Frontal cortex (tissue), 4 donors: ENCODE measurements around the gene VAV2. TPM values are rescaled to one million over a fixed set of nuclear protein-coding genes. Genes with fewer than 3 reads are reported as not detected.

ENCODE experiments used
- DNase-seq, 2 donors: peaks; one replicate each; pipeline ENCODE4 v3.0.0; 2012; ENCODE audit warnings: low spot score in 2 of 2
- FAIRE-seq: peaks from 2 replicates; lab custom pipeline; 2012; peaks lifted over from hg19 to GRCh38; lab: Jason Lieb, UNC
- total RNA-seq: library from RNA; depleted of rRNA; stranded (reverse); fragments of >200 nt; gene quantifications from one replicate; pipeline ENCODE4 v1.2.3, GENCODE V29; 2014
- donor health status: control.
- donor health status: control.
- donor health status: control.

The VAV2 gene
- total RNA-seq, 1 donor from 2014 or later = 31.0 TPM

GRCh38 chr9:133851693-133852092 lies 140.4 kb downstream of the VAV2 start:
- DNase-seq (no peak), FAIRE-seq (no peak)

GRCh38 chr9:133850937-133851336 lies 141.2 kb downstream of the VAV2 start:
- FAIRE-seq = no peak
- DNase-seq = no peak

- DNase-seq (no peak), FAIRE-seq (no peak)
These were observed 142.0 kb downstream of the VAV2 start for GRCh38 chr9:133850161-133850560.

- DNase-seq = no peak
- no peak for FAIRE-seq
These were observed 142.9 kb downstream of the VAV2 start for GRCh38 chr9:133849110-133849670.

- DNase-seq (no peak), FAIRE-seq (no peak)
These were observed 143.5 kb downstream of the VAV2 start for GRCh38 chr9:133848471-133849109.

DNA sequence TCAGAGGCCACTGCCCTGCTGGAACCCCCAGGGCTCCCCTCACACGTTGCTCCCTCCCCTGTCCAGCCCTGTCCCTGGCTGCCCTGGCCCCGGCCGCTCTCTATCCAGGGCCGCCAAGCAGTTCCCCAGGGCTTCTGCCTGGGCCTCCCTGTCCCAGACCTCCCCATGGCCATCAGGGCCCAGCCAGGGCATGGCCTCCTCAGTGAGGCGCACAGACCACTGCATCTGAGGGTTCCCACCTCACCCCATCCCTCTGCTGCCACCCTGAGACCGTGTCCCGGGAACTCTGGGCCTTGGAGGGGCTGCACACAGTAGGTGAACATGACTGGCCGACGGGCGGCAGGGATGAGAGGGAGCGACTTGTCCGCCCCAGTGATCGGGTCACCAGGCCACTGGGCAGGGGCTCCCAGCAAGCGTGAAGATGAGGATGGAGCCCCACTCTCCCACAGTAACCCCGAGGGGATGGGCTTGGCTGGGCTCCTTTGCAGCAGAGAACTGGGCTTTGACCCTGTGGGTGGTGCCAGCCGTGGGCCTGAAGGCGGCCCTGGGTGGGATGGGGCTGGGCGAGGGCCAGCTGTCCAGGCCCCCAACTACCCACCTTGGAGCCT lies 145.5 kb downstream of the VAV2 start:
- DNase-seq = no peak
- no peak for FAIRE-seq

GRCh38 chr9:133845440-133845839 lies 146.7 kb downstream of the VAV2 start:
- FAIRE-seq (no peak), DNase-seq (peak; percentile 53 to 77)

GRCh38 chr9:133844881-133845410 lies 147.2 kb downstream of the VAV2 start:
- no peak for FAIRE-seq
- DNase-seq = no peak

- DNase-seq (no peak), FAIRE-seq (no peak)
These were observed 147.7 kb downstream of the VAV2 start for GRCh38 chr9:133844398-133844784.

GRCh38 chr9:133843751-133844397 lies 148.2 kb downstream of the VAV2 start:
- no peak for DNase-seq
- no peak for FAIRE-seq

GRCh38 chr9:133843250-133843649 lies 148.9 kb downstream of the VAV2 start:
- DNase-seq (no peak), FAIRE-seq (no peak)

DNA sequence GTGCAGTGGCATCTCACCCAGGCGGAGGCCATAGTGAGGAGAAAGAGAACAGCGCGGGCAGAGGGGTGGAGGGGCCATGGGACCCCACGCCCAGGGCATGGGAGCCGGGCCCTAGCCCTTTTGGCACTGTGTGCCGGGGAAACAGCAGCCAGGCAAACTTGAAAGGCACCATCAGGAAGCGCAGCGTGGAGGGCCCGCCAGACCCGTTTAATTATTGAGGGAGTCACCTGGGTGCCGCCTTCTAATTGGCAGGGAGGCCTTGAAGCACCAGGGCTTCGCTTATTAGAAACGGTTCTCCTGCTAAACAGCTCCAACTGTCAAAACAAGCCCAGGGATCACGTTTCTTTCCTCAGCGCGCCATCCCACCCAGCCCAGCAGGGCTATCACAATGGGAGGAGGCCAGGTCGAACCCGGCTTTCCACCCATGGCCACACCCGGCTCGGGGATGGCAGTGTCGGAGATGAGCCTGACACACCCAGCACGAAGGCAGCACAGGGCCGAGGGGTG lies 149.3 kb downstream of the VAV2 start:
- DNase-seq (no peak), FAIRE-seq (no peak)

GRCh38 chr9:133842174-133842573 lies 149.9 kb downstream of the VAV2 start:
- FAIRE-seq (no peak), DNase-seq (no peak)

GRCh38 chr9:133841167-133841812 lies 150.8 kb downstream of the VAV2 start:
- no peak for DNase-seq
- FAIRE-seq = no peak

GRCh38 chr9:133839822-133840329 lies 152.2 kb downstream of the VAV2 start:
- DNase-seq = no peak

DNA sequence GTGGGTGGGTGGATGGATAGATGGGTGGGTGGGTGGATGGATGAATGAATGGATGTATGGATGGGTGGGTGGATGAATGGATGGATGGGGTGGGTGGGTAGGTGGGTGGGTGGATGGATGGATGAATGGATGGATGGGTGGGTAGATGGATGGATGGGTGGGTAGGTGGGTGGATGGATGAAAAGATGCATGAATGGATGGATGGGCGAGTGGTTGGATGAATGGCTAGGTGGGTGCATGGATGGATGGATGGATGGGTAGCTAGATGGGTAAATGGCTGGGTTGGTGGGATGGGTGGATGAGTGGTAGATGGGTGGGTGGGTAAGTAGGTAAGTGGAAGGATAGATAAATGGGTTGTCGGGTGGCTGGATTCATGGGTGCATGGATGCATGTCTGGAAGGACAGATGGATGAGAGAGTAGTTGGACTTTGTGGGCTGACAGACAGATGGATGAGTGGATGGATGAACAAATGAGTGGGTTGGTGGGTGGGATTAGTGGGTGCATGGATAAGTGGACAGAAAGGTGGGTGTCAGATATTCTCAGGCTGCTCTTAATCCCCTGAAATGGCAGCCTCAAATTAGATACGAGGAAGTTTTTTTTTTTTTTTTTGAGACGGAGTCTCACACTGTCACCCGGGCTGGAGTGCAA lies 153.1 kb downstream of the VAV2 start:
- no peak for FAIRE-seq
- DNase-seq = no peak

More at GRCh38 chr9:133839822-133840329, 152.2 kb downstream of the VAV2 start:
- no peak for FAIRE-seq

- no peak for DNase-seq
- no peak for FAIRE-seq
These were observed 154.2 kb downstream of the VAV2 start for GRCh38 chr9:133837627-133838597.

- no peak for DNase-seq
- no peak for FAIRE-seq
These were observed 155.3 kb downstream of the VAV2 start for GRCh38 chr9:133836818-133837217.
